HG02759 (cell line): Measurements from ENCODE around the gene CACNA1F.
A peak's percentile ranks its signal among the peaks of the same experiment; 100 is the strongest.
"Not testable (repeated sequence)": the region's sequence is repeated elsewhere in the genome, so short reads cannot be mapped to it uniquely, and the experiment has no call there.

Experiments used
- ATAC-seq: cut with Tn5 transposase; IDR thresholded peaks from one replicate; pipeline ENCODE4 v1.9.1; 2021; ENCODE audit warnings: mild to moderate bottlenecking, moderate library complexity; ENCODE audit not compliant: unreplicated experiment

The CACNA1F gene

DNA sequence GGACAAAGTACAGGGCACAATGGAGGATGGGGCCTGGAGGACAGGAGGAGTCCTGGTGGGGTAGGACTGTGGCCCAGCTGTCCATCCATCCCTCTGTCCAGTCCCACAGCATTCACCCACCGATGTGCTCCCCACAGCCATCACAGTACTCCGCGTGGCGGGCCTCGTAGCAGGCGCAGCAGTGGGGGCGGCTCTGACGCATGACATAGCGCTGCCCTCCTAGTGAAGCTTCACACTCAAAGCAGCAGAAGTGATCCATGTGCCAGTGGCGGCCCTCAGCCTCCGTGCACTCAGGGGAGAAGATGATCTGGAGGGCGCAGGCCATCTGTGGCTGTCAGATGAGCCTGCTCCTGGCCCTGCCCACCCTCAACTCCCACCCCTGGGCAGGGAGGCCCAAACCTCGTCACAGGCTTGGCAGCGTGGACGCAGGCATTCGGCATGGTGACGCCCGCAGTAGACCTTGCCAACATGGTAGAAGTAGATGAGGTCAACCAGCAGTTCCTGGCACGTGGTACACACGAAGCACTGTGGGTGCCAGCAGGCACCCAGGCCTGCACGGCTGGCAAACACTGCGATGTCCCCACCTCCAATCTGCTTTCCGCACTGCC lies 55.2 kb downstream of the CACNA1F start:
- ATAC-seq = no peak

DNA sequence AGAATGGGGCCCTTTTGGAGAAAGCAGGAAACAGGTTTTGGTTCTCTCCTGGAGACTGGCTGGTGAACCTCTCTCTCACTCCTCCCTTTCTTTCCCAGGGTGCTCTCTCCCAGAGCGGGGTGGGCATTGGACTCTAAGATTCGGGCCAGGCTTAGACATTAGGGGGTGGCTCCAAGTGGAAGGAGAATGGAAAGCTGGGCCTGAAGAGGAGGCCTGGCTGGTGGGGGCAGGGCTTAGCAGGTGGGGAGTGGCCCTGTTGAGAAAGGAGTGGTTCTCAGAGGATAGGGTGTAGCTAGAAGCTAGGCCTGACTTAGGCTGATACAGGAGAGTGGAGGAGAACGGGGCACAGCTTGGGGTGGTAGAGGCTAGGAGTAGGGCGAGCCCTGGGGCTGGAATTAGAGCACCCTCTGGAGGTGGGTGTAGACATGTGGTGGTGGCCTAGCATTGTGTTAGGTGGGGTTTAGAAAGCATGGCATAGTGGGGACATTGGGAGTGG lies 55.8 kb downstream of the CACNA1F start:
- ATAC-seq = no peak

DNA sequence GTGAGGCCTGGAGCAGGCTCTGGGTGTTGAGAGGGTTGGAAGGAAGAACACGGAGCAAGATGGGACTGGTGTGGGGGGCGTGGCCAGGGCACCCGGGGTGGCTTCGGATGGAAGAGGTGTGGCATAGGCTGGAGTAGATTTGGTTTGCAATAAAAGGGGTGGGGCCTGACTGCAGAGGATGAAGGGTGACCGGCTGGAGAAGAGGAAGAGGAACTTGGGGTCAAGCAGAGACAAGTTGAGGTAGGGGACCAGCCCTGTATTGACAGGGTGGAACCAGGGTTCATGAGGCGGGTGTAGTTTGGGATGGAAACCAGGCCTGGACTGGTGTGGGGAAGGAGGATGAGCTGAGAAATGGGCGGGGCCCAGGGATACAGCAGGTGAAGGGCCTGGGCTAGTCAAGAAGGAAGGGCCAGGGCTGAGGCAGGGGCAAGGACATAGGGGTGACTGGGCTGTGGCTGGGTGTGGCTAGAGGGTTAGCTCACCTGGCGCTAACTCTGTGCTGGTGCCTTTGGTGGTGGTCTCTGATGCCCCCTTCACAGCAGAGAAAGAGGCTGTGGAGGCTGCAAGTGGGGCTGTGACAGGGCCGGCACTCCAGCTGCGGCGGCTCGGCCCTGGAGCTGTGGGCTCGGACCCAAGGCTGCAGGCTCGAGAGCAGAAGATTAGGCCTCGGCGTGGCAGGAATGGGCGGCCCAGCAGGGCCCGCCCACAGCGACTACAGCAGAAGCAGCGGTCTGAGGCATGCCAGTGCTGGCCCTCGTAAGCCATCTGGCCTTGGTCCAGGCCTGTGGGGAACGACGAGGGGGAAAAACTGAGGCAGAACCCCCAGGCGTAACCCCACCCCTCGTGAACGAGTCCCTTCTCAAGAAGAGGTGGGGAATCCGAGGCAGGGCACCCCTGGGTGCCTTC lies 56.5 kb downstream of the CACNA1F start:
- ATAC-seq = no peak

DNA sequence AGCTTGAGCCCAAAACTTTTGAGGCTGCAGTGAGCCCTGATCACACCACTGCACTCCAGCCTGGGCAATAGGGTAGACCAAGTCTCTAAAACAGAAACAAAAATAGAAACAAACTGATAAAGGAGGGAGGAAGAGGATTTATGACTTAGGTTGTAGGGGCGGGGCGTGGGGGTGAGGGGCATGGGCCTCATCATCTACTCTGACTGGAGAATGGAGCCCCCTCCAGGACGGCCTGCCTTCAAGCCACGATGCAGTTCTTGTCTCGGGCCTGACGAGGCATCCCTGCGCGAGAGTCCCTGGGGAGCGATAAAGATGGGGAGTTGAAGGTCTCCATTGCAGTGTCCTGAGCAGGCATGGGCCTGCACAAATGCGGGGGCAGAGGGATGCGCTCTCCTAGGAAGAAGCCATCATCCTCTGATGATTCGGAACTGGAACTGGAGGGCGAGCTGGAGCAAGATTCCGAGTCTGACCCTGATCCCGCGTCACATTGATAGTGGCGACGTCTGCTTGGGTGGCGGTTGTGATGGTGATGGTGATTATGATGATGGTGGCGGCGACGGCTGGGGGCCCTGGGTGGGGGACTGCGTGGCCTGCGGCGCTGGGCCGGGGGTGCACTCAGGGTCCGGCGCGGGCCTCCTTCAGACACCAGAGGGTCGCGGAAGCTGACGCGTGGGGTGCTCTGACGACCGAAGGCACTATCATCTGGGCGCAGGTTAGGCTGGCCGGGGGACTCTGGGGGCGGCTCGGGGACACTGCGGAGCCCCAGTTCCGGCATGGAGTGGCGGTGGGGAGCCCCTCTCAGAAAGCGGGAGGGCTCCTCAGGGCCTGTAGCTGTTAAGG lies 57.5 kb downstream of the CACNA1F start:
- no peak for ATAC-seq

DNA sequence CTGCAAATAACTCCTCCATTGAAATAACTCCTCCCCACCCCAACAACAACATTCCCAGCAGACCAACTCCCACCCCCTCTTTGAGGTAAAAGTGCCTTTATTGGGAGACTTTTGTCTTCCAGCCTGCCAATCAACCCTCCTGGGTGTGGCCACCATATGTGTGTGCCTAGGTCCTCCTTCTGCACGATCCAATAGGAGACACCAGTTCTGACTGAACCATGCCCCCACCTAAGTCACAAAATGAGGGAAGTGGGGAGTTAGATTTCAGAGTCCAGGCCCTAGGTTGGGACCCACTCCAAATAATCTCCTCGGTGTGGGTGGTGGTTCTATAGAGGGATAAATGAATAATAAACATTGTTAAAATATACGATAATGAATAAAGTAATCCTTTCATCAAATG lies 58.4 kb downstream of the CACNA1F start:
- ATAC-seq = no peak

DNA sequence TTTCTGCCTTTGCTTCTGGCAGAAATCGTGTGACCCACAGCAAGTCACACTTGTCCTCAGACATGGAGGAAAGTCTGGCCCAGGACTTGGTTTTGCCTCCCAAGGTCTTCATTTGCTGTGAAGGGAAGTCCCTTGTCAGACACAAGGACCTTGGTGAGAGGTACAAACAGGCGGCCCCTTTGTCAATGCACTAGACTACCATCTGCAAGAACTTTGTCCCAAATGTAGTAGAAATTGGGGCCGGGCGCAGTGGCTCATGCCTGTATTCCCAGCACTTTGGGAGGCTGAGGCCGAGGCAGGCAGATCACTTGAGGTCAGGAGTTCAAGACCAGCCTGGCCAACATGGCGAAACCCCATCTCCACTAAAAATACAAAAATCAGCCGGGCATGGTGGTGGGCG lies 59.6 kb downstream of the CACNA1F start:
- ATAC-seq = not testable (repeated sequence)

DNA sequence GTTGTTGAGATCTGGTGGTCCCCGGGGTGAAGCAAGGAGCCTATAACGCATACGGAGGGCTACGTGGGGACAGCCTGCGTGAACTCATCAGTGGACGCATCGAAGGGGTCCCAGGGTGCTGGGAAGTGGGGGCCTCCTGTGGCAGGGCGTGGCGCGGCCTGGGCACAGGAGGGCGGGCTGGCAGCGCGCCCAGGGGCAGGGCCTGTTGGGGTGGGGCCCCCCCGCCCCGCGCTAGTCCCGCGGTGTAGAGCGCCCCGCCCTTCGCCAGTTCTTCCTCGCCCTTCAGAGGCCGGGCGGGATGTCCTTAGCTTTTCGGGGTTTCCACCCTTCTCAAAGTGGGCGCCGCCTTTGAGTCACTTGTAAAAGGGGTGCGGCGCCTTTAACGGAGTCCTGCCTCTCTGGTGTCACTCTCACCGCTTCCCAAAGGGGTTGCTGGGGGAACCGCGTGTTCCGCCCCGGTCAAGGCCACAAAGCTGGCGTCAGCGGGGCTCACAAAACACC lies 60.8 kb downstream of the CACNA1F start:
- ATAC-seq = peak; percentile 77

DNA sequence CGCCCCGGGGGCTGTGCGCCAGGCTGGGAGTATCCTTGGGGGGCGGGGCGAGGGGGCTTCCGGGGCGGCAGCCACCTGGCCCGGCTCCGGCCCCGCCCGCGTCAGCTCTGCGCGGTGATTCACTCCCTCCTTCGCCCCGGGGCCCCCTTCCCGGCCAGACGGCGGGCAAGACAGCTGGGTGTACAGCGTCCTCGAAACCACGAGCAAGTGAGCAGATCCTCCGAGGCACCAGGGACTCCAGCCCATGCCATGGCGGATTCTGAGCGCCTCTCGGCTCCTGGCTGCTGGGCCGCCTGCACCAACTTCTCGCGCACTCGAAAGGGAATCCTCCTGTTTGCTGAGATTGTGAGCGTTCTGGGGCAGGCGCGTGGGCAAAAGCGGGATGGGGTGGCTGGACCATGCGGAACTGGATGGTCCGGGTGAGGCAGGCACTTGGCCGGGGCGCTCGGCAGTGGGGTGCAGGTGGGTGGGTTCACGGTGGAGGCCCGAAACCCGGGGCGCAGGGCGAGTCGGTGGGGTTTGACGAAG lies 61.3 kb downstream of the CACNA1F start, which contains the start of gene PLP2:
TSS of gene PLP2 (plus strand) at position 147 of the 528 bp plus-strand sequence. CDS start at position 250, 103 bp downstream.
- ATAC-seq = peak; percentile 33

DNA sequence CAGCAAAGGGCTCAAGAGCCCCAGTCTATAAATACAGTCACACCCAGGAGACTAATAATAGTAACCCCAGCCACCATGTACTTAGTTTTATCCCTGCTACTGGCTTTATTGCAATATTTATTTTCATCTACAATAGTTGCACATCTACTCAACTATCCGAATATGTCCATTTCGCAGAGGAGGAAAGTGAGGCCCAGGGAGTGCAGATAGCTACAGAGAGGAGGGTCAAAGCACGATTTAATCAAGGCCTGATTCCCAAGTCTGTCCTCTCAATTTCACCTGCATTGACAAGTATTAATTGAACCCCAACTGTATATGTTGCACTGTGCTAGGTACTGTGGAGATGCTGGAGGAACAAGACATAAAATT lies 65.4 kb downstream of the CACNA1F start:
- no peak for ATAC-seq

DNA sequence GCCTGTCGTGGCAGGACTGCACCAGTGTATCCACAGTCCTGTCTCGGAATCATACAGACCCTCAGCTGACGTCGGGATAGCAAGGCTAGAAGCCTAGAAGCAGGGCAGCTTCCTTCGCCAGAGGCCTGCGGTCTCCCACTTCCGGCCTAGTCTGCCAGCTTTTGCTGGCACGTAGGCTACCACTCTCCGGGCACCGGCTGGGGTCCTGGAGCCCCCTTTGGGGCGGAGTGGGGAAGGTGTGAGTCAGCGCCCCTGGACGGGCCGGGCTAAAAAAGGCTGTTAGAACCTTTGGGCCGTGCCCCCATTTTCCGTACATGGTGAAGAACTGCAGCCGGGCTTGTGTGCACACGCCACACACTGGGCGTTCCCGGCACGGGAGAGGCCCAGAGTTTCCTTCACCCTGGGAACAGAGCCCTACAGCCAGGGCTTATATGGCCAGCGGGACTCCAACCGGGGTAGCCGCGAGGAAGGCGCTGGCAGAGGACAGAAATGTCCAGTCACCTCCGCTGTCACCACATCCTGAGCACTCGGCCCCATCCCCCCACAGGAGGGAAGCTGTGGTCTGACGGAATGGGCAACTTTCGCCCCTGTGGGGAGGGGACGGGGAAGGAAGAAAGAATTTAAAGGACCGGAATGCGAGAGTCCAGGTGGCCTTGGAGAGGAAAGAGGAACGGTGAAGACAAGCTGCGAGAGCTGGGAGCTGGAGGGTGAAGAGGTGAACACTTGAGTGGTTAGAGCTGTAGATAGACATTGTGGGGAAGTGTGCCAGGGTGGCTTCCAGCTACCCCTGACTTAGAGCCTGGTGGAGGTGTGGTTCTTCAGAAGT lies 66.0 kb downstream of the CACNA1F start:
- ATAC-seq = peak; percentile 27

DNA sequence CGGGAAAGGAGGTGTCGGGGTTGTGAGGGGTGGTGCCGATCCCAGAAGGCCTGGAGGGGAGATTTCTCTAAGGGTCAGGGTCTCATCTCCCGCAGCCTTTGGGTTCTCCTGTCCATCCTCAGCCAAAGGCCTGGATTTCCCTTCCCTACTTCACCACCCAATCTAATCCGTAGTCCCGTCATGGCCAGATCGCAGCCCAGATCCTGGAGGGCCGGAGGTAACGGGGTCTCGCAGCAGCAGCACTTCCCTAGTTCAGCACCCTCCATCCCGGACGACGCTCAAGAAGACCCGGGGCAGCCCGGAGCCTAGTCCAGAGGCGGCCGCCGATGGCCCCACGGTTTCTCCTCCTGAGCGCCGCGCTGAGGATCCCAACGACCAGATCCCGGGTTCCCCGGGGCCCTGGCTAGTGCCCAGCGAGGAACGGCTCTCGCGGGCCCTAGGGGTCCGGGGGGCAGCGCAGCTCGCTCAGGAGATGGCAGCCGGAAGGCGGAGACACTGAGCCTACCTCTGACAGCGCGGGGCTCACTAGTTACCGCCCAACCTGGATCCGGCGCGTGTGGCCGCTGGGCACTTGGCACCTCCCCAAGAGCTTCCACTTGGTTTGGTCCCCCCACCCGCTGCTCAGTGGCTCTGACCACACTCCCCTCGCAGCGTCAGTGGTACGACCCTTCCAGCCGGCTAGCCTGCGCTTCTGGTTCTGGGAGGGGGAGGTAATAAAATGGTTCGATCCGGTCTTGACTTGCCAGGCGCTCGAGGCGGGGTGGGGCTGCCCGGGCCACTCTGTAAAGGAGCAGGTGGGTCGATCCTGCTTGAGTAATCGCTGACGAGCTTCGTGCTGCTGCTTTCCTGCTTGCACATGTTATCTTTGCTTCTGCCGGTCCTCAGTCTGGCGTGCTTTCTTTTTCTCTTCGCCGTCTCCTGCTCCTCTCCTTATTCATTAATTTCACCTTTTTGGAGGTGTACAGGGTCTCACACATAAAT lies 66.9 kb downstream of the CACNA1F start:
- ATAC-seq = peak; percentile 40

DNA sequence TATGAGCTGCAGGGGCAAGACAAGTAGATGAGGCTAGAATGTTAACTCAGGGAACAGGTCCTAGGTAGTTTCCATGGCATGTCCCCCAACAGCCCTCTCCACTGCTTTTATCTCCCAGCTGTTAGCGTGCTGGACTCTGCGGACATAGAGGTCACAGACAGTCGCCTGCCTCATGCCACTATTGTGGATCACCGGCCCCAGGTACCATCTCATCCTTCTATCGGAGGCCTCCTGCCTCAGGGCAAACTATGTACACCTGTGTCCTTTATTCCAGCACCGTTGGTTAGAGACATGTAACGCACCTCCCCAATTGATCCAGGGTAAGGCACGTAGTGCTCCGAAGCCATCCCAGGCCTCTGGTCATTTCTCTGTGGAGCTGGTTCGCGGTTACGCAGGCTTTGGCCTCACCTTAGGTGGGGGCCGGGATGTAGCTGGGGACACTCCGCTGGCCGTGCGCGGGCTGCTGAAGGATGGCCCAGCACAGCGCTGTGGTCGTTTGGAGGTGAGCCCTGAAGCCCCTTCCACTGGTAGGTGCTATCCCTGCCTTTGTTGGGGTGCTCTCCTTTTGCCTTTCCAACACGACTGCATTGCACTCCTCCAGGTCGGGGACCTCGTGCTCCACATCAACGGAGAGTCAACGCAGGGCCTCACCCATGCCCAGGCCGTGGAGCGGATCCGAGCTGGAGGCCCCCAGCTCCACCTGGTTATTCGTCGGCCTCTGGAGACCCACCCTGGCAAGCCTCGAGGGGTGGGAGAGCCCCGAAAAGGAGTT lies 68.4 kb downstream of the CACNA1F start:
- ATAC-seq = no peak

DNA sequence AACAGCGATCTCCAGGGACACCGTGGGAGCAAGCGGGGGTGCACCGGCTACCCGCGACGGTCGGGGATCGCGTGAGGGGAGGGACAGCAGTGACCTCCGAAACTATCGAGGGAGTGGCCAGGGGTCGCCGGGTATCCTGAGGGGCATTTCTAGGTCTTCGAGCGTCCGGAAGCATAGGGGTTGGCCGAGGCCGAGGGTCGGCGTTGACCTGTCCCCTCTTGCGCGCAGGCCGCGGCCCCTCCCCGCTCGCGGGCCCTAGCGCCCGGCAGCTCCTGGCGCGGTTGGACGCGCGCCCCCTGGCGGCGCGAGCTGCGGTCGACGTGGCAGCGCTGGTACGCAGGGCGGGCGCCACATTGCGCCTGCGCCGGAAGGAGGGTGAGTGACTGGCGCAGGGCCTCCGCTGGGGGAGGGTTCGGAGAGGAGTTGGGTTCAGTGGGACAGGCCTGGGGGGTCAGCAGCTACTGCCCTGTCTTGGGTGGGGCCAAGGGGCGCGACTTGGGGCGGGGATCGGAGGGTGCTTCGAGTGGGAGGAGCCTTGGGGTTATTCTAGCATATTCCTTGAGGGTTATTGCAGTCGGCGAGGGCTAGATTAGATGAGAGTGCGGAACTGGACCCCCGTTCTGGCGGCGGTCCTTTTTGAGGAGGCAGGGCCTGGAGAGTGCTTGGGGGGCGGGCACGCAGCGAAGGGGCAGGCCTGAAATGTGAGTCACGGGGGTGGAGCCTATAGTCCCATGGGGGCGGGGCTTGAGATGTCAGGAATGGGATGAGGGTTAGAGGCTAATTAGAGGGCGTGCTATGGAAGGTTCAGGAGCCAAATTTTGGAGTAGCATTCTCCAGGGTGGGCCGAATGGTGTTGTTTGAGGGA lies 69.4 kb downstream of the CACNA1F start:
- ATAC-seq = peak; percentile 59

DNA sequence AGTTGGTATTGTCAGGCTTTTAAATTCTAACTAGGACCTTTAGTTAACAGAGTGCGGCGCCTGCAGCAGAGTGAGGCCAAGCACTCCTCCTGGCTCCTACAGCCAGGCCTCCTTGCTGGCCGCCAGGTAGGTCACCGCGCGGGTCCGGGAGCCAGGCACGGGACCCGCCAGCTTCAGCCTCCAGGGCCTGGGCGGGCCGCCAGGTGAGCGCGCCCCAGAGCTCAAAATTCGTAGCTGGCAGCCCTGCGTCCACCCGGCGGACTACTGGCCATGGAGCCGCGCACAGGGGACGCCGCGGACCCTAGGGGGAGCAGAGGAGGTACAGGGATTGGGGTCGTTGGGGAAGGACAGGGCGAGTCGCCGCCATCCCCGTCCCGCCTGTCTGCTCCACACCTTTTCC lies 70.5 kb downstream of the CACNA1F start, which contains the start of gene MAGIX:
TSS of gene MAGIX (plus strand) at position 139 of the 400 bp plus-strand sequence. CDS start at position 271, 132 bp downstream.
- no peak for ATAC-seq

DNA sequence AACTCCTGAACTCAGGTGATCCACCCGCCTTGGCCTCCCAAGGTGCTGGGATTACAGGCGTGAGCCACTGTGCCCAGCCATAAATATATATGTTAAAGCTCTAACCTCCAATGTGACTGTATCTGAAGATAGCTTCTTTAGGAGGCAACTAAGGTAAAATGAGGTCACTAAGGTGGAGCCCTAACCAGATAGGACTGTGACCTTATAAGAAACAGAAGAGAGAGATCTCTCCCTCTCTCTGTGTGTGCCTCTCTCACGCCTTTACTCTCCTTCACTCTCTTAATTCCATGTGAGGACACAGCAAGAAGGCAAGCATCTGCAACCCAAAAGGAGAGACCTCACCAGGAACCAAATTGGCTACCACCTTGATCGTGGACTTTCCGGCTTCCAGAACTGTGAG lies 71.5 kb downstream of the CACNA1F start:
- ATAC-seq = no peak

DNA sequence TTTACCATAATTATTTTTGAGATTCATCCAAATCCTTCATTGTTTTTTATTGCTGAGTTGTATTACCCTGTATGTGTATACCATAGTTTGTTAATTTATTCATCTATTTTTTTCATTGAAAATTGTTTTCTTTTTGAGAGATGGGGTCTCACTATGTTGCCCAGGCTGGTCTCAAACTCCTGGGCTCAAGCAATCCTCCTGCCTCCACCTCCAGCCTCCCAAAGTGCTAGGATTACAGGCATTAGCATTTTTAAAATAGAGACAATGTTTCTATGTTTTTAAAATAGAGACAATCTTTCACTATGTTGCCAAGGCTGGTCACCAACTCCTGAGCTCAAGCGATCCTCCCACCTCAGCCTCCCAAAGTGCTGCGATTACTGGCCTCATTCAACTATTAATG lies 72.2 kb downstream of the CACNA1F start:
- no peak for ATAC-seq

DNA sequence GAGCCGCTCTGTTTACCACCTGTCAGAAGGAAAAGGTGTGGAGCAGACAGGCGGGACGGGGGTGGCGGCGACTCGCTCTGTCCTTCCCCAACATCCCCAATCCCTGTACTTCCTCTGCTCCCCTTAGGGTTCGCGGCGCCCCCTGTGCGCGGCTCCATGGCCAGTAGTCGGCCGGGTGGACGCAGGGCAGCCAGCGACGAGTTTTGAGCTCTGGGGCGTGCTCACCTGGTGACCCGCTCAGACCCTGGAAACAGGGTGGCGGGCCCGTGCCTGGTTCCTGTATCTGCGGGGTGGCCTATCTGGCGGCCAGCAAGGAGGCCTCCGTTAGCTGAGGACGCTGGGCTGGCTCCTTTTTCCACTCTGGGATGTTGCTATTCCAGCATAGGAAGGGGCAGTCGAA lies 75.9 kb downstream of the CACNA1F start:
- no peak for ATAC-seq
